COLO829 (cell line): ENCODE results near the gene CCDC77.
"Not testable (repeated sequence)": the region's sequence is repeated elsewhere in the genome, so short reads cannot be mapped to it uniquely, and the experiment has no call there.

Source experiments
- DNase-seq: peaks from one replicate; pipeline ENCODE4 v3.0.0; 2012; ENCODE audit warnings: low spot score

Gene CCDC77

DNA sequence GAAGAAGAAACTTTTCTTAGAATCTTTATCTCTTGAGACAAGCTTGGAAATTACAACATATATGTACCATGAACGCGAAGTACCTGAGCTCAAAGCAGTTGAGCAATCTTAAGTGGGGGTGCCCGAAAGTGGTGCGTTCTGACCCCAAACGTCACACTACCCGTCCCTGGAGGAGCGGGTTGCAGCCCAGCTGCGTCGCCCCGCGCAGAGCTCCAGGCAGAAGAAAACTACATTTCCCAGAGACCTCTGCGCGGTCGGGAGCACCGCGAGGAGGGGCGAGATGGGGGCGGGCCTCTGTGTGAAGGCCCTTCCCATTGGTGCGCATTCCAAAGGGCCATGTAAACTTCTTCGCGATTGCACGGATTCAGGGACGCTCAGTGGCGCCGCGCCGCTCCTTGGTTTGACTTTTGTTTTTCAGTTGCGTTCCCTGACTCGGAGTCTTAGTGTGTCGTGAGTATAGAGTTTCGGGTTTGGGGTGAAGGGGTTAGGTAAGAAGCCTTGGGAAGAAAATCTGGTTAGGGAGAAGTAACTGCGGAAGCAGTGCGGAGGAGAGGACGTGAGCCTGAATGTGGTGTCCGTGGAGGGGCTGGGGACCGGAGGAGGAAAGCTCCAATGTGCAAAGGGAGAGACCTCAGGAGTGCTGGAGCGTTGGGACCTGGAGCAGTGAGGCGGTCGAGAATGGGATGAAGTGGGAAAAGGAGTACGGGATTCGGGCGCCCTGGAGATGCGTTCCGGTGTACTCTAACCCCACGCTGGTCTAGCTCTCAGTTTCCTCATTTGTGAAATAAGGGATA, at the start of gene CCDC77:
Gene CCDC77 (plus strand): TSS at position 410 of the 794 bp plus-strand sequence. CDS start 7,740 bp downstream, outside the sequence.
- DNase-seq = peak; percentile 79

DNA sequence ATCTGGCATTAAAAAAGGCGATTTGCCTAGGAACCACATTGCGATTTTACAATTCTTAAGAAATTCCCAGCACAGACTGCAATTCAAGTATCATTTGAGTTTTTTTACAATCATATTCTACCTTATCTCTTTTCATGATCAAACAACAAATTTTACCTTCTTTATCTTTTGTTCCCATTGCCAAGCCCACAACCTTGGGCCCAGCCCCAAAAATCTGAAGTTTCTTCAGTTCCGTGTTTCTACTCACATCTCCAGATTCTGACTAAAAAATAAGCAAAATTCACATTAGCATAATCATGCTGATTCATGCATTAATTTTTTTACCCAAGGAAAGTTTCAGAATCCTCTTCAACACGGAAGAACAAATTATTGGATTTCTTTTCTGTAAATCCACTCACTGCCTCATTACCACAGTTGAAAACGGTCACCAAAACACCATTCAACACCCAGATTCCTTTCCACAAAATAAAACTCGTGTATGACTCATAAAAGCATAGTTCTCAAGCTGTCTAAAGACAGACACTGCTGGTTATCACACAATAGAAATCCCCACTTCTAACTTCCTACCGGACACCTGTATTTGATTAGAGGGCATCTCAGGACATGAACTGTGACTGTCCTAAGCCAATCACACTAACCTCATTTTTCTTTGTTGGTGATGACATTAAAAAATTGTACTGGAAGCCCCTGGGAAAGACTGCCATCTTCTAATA, 45.0 kb upstream of the CCDC77 start:
- DNase-seq = no peak

DNA sequence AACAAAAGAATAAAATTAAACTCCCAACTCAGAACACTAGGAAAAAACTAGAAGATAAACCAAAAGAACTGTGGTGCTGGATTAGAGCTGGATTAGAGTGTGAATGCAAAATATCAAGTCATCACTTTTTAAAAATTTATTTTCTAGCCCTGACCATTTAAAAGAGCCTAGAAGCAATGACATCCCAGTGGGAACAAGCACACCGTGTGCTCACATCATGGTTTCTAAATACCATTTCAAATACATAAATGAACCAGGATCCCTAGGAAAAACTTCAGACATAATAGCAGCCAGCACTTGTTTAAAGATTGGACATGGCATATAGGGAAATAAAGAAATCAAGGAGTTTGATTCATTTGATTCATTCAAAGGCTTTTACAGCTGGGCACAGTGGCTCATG, 42.4 kb upstream of the CCDC77 start:
- no peak for DNase-seq

DNA sequence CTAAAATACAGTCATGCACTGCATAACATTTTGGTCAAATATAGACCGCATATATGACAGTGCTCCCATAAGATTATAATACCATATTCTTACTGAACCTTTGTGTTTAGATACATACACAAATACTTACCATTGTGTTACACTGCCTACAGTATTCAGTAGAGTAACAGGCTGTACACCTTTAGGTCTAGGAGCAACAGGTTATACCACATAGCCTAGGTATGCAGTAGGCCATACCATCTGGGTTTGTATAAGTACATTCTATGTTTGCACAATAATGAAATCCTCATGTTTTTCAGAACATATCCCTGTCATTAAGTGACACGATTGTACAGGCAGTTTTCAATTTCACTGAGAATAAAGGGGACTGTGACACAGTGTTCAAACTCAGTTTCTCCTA, 34.6 kb upstream of the CCDC77 start:
- no peak for DNase-seq

DNA sequence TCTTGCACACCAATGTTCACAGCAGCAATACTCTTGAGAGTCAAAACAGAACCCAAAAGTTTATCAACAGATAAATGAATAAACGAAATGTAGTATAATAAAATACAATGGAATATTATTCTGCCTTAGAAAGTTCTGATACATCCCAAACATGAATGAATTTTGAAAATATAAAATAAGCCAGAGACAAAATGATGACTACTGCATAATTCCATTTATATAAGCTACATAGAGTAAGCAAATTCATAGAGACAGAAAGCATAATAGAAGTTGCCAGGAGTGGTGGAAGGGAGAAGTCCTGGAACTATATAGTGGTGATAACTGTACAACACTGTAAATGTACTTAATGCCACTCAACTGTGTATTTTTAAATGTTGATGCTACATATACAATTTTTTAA, 33.5 kb upstream of the CCDC77 start:
- no peak for DNase-seq

DNA sequence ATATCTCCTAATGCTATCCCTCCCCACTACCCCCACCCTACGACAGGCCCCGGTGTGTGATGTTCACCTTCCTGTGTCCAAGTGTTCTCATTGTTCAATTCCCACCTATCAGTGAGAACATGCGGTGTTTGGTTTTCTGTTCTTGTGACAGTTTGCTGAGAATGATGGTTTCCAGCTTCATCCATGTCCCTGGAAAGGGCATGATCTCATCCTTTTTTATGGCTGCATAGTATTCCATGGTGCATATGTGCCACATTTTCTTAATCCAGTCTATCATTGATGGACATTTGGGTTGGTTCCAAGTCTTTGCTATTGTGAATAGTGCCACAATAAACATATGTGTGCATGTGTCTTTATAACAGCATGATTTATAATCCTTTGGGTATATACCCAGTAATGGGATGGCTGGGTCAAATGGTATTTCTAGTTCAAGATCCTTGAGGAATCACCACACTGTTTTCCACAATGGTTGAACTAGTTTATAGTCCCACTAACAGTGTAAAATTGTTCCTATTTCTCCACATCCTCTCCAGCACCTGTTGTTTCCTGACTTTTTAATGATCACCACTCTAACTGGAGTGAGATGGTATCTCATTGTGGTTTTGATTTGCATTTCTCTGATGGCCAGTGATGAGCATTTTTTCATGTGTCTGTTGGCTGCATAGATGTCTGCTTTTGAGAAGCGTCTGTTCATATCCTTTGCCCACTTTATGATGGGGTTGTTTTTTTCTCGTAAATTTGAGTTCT, 30.5 kb upstream of the CCDC77 start:
- DNase-seq = not testable (repeated sequence)

DNA sequence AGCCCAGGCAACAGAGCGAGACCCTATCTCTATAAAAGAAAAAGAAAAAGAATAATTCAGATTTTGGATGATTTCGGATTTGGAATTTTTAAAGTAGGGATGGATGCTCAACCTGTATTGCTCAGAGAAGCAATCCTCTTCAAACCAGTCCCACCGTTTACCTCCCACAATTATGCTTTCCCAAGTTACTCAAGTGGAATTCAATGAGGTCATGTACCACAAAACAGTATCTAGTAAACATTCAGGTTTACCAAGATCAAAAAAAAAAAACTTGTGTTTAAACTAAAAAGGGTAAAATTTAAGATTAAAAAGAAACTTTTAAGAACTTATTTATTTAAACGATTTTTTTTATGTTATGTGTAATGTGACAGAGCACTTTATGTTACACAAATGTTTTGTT, 14.8 kb upstream of the CCDC77 start:
- DNase-seq = no peak

DNA sequence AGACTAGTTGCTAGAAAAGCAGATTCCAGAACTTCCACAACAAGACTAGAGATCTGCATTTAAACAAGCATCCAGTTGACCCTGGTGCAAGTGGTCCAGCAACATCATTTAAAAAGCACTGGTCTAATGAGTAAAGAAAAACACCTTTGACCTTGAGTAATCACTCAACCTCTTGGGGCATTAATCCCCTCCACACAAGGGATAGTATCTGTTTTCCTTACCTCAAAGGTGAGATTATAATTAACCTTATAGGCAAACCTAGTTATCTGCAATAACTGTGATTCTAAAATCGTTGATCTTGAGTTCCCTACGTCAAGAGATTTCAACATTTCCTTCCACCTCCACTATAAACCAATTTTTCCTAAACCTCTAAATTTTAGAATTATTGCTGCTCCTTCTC, 13.4 kb upstream of the CCDC77 start:
- DNase-seq = no peak

DNA sequence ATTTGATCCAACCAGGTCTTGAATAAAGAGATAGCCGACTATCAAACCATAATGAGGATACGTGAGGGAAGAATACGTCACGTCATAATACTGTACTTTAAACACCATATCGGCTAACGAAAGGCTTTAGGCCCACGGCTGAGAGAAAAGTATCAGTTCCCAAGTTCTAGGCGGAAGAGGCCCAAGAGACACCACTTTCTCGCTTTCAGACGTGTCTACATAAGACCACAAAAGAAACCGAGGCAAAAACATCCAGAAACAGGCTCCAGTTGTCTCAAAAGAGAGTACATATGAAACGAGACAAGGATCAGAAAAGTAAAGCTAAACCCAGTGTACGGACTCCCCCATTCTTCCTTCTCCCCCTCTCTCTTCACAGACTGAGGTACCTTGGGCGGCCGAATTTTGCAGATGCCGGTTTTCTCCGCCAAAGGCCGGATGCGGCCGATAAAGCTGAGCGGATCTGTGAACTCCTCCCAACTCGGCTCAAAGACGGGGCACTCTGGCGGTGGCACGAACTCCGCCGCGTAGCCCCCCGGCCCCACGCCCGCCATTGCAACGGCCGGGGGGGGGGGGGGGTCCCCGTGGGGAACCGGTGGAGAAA, 12.8 kb upstream of the CCDC77 start:
- no peak for DNase-seq

DNA sequence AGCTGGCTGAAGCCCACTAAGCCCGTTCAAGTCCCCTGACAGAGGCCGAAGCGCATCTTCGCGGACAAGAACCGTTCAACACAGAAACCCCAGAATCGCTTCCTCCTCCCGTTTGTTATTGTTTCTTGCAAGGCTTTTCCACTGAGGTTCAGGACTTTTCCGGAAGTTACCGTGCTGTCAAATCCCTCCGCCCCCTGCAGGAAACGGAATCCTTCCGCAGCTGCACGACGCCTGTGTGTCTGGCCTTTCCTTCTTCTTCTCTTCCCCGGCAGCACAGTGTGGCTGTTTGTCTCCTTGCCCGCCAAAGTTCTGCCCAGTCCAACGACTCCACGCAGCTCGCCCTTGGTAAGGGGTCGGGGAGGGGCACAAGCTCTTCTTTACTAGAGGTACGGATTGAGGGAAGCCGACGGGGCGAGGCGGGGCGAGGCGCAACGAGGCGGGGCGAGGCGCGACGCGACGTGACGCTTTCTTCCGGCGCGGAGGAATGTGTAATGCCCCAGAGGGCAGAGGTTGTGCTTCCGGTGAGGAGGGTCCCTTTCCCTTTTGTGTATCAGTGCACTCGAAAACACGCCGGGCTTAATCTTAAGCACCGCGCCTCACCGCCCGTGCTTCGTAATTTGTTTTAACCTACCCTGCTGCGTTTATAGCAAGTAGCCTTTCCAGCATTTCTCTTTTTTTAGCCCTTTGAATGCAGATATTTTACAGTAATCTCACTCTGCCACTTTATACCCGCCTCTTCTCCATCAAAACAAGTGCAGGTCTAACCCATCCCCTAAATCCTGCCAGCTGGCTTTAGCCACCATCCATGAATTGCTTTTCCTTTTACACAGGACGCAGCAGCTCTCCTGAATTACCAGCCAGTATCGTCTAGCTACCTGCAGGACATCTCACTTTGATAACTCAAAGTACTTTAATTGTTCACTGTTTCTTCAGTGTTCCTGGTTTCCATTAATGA, 12.0 kb upstream of the CCDC77 start, which contains the start of gene KDM5A:
Gene KDM5A (minus strand): TSS at position 179 of the 955 bp plus-strand sequence. CDS start 229 bp downstream, outside the sequence.
- peak; percentile 95 for DNase-seq

DNA sequence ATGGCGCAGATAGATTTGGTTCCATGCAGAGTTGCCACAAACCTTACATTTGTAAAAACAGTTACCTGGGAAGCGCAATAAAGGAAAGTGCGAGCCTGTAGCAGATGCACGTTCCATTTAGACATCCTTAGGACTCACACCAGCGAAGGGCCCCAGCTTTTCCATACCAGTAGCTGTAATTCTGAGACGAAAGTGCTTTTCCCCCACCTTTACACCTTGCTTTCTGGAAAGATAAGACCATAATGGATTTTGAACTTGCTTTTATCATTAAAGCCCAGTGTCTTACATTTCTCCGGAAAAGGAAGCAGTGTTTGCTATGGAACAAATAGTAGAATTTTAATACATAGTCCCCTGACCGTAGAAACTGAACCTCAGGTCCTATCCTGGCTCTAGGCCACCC, 616 bp upstream of the CCDC77 start:
- DNase-seq = no peak

DNA sequence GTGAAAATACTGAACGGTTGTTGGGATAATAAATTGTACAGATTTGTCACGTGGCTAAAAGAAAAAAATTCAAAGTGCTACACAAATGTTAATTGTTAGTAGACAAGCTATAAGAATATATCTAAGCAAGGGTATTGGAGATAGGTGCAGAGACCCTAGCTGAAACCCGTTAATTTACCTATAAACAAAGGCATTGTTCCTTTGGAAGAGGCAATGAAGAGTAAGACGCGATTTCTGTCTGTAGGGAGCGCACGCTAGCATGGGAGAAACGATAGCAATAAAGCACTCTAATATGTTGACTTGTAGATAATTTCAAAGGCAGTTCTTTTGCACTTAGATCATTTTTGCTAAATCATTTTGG, 565 bp downstream of the CCDC77 start:
- no peak for DNase-seq

DNA sequence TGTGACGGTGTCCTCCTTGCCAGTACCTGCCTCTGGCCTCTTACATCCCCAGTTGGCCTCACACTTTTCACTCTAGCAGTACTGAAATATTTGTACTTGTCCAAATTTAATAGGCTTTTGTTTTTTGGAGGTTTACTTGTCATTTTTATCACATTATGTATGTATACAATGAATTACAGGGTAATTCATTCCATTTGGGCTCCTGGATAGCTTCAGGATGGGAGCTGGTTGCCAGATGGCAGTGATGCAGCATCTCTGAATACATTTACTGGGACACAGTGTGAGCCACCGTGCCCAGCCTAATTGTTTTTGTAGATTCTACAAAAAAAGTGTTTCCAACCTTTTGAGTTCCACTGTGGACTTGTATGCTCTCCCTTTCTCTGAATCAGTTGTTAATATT, 13.4 kb downstream of the CCDC77 start:
- no peak for DNase-seq

DNA sequence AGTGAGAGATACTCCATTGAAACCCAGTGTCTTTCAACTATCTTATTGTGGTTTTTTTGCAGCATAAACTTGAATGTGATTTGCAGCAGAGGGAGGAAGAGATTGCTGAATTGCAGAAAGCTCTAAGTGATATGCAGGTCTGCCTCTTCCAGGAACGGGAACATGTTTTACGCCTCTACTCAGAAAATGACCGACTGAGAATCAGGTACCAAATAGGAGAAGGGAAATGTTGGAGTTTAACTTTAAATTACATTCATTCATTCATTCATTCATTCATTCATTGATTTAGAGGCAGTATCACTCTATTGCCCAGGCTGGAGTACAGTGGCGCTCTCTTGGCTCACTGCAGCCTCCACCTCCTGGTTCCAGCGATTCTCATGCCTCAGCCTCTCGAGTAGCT, 17.0 kb downstream of the CCDC77 start:
- no peak for DNase-seq

DNA sequence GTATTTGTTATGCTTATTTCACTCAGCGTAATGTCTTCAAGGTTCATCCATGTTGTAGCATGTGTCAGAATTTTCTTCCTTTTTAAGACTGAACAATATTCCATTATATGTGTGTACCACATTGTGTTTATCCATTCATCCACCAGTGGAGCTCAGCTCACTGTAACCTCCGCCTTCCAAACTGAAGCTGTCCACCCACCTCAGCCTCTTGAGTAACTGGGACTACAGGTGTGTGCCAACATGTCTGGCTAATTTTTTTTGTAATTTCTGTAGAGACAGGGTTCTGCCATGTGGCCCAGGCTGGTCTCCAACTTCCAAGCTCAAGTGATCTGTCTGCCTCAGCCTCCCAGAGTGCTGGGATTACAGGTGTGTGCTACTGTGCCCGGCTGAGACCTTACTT, 21.1 kb downstream of the CCDC77 start:
- DNase-seq = no peak

DNA sequence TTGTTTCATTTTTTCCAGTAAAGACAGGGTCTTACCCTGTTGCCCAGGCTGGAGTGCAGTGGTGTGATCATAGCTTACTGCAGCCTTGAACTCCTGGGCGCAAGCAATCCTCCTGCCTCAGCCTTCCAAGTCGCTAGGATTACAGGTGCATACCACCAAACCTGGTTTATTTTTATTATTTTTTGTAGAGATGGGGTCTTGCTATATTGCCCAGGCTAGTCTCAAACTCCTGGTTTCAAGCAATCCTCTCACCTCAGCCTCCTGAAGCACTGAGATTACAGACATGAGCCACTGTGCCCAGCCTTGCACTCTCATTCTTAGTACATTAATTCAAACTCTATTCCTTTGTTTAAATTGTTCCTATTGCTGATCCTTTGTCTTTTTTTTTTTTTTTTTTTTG, 34.3 kb downstream of the CCDC77 start:
- not testable (repeated sequence) for DNase-seq

DNA sequence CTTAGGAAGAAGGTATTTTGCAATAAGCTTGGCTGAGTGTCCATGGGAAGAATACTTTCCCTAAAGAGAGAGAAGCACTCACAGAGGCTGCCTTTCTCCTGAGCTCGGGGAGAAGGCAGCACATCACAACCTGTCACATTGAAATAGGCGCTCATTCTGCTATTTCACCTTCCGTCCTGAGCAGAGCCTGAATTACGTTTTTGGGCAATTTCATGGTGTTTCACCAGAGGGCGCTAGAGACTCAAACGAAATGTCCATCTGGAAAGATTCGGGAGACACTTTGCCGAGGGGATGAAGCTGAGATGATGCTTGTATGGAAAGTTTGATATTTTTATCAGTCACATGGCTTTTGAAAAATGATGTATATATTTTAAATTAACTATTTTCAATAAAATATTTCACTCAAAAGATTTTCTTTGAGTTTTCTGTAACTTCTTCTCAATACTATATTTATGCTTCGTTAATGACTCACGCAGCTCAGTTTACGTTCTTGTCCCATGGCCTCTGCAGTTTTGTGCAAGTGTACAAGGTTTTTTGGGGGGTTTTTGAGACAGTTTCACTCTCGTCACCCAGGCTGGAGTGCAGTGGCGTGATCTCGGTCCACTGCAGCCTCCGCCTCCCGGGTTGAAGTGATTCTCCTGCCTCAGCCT, 40.9 kb downstream of the CCDC77 start:
- DNase-seq = peak; percentile 64

DNA sequence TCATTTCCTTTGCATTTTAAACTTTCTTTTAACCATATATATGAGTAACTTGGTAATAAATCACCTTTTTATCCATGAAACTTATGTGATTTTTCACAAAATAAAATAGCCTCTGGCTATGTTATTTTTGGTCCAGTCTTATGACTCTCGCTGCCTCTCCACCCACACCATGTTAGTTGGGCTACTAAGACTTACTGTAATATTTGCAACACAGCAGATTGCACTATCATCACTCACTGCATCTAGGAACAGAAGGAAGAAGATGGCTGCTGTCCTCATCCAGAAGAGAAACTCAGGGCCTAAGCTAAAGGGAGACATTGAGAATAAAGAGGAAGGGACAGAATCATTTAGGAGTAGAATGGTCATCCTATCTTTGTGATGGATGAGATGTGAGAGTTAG, 45.7 kb downstream of the CCDC77 start:
- DNase-seq = no peak

DNA sequence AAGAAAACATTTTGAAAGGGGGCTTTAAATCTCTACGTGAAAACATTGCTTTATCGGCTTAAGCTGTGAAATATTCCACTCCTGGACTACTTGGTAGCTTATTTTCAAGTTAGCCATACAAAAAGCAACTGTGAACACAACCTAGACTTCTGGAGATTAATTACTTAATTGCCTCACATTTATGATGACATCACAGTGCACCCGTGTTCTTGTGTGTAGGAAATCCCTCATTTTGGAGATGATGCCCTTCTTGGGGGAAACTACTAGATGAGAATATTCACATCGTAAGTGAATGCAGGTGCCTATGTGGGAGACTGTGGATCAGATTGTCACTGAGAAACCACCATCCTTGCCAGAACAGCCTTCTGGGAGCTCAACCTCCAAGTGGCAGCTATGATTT, 47.8 kb downstream of the CCDC77 start:
- no peak for DNase-seq

DNA sequence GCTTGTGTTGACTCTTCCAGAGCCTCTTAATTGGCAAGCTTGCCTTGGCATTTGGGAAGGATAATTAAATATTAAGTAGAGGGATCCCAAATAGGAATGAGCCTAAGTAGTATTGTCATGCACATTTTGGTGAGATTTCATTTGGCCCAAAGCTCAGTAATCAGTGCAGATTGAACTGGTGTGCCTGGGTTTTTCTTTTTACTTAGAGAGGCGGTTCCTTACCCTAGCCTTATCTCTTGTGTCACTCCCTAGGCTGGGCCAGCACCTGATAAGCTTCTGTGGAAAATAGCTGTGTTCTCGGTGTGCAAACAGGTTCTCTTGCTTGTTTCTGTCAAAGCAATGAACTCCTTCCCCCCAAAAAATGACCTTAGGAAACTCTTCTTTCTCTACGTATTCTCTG, 49.0 kb downstream of the CCDC77 start:
- no peak for DNase-seq
